ENCODE data around the gene CEP128. TPM values are rescaled to one million over a fixed set of nuclear protein-coding genes. Genes with fewer than 3 reads are reported as not detected.

Gene CEP128
- total RNA-seq, 4 donors from 2014 or later, result 13.9 to 18.1 (median 16.0) TPM

DNA sequence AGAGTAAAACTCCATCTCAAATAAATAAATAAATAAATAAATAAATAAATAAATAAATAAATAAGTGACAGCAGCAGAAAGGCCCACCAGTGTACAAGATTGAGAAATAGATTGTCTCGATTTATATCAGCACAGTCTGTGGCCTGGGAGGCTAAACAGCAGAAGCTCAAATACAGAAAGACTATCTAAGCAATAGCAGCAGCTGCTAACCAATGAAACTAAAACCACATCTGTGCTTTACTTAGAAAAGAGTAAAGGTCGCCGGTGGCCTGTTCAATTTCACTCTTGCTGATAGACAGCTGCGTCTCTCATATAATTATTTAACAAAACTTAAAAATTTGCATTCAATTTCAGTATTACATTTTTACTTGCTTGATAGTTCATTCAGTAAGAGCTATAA, 325.7 kb downstream of the CEP128 start:
- Histone ChIP-seq H3K27ac (no peak overlapping the region), H3K27me3 (no peaks in the 10 kb centered on the region), H3K4me3 (replicated peaks in 1 of 3) (no peak overlapping the region), H3K9me3 (no peaks in the 10 kb centered on the region), H3K36me3 (no peaks in the 10 kb centered on the region), H3K4me1 (no peaks in the 10 kb centered on the region)
- whole genome bisulfite sequencing, 2 donors, result 89 to 96% methylated on average over 4 of the region's 4 CpGs
- DNase-seq, result no peak
- TF ChIP-seq, protein P1, sequence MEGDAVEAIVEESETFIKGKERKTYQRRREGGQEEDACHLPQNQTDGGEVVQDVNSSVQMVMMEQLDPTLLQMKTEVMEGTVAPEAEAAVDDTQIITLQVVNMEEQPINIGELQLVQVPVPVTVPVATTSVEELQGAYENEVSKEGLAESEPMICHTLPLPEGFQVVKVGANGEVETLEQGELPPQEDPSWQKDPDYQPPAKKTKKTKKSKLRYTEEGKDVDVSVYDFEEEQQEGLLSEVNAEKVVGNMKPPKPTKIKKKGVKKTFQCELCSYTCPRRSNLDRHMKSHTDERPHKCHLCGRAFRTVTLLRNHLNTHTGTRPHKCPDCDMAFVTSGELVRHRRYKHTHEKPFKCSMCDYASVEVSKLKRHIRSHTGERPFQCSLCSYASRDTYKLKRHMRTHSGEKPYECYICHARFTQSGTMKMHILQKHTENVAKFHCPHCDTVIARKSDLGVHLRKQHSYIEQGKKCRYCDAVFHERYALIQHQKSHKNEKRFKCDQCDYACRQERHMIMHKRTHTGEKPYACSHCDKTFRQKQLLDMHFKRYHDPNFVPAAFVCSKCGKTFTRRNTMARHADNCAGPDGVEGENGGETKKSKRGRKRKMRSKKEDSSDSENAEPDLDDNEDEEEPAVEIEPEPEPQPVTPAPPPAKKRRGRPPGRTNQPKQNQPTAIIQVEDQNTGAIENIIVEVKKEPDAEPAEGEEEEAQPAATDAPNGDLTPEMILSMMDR (IDR thresholded peaks at IDR 0.05), result no peak
- no peak for TF ChIP-seq POLR2A (IDR thresholded peaks at IDR 0.05)
- intact Hi-C loops (cut with DNase I), result no loop called here

DNA sequence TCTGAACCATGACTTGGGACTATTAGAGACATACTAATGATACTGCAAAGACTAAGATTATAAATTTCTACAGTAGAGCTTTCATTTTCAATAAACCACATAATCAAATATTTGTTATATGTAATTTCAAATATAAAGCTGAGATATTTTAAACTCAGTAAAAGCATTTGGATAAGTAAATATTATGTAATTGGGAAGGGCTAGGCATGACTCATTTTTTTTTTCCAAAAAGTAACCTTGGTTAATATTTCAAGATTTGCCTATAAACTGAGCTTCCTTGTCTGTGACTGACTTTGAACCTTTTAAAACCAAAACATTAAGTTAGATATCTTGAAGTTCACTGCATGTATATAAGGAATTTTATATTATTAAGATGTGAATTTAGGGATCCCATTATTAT, 332.5 kb downstream of the CEP128 start:
- Histone ChIP-seq H3K9me3 (no peaks in the 10 kb centered on the region), H3K27me3 (no peaks in the 10 kb centered on the region), H3K4me3 (replicated peaks in 1 of 3) (no peak overlapping the region), H3K4me1 (no peaks in the 10 kb centered on the region), H3K36me3 (no peaks in the 10 kb centered on the region), H3K27ac (no peak overlapping the region)
- no peak for TF ChIP-seq POLR2A (IDR thresholded peaks at IDR 0.05)
- TF ChIP-seq, protein P1 (IDR thresholded peaks at IDR 0.05), result no peak
- intact Hi-C loops (cut with DNase I), result no loop called here
- DNase-seq, result no peak

DNA sequence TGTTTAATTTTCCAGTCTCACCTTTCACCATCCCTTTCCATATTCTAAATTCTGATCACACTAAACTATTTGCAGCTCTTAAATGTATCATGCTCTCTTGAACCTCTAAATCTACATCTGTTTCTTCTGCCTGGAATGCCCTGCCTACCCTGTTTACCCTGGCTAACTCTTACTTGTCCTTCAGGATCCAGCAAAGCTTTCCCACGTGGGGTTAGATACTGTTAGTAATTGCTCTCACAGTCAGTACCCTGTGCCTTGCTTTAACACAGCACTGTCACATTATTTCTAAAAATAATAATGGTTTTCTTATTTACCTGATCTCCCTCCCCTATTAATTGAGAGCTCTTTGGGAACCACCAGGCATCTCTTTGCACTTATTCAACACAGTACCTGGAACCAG, 333.0 kb downstream of the CEP128 start:
- H3K27me3 ChIP-seq, result no peaks in the 10 kb centered on the region
- no peak overlapping the region for H3K4me3 ChIP-seq (replicated peaks in 1 of 3)
- no peak for DNase-seq
- H3K4me1 ChIP-seq, result no peaks in the 10 kb centered on the region
- no peaks in the 10 kb centered on the region for H3K36me3 ChIP-seq
- WGBS, 2 donors, result 56 to 59% methylated on average over 1 of the region's 1 CpG
- TF ChIP-seq, protein P1 (IDR thresholded peaks at IDR 0.05), result no peak
- no peak for TF ChIP-seq POLR2A (IDR thresholded peaks at IDR 0.05)
- H3K27ac ChIP-seq, result no peak overlapping the region
- H3K9me3 ChIP-seq, result no peaks in the 10 kb centered on the region
- intact Hi-C loops (cut with DNase I), result no loop called here

DNA sequence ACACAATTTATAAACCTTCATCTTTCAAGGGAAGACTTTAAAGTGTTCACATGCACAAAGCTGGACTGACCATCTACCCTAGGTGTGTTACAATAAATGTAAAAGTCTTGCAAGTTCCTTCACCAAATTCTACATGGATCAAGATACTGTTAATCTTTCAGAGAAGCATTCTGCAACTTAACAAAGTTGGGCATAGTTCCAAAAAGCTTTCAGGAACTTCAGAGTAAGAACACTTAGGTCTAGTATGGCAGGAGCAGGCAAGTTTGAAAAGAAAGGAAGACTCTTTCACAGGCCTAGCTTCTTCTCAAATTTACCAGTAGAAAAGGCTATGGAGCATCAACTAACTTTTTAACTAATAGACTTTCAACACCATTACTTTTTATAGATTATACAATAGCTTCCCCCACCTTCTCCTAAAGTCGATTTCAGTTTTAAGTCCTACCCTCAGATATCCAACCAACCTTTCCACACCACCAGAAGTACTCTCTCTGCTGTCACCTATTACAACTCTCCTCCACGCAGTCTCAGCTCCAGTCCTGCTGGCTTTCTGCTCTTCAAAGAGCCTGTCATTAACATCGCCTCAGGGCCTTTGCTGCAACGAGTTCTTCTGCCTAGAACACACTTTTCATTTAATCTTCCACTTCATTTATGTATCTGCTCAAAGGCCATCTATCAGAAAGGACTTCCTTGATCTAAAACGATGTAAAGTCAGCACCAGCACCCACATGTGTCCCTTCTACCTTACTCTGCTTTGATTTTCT, 333.9 kb downstream of the CEP128 start:
- Histone ChIP-seq H3K4me3 (replicated peaks in 1 of 3) (no peak overlapping the region), H3K27ac (no peak overlapping the region), H3K36me3 (no peaks in the 10 kb centered on the region), H3K27me3 (no peaks in the 10 kb centered on the region), H3K9me3 (no peaks in the 10 kb centered on the region), H3K4me1 (no peaks in the 10 kb centered on the region)
- no peak for DNase-seq
- intact Hi-C loops (cut with DNase I), result no loop called here
- no peak for TF ChIP-seq POLR2A (IDR thresholded peaks at IDR 0.05)
- TF ChIP-seq, protein P1 (IDR thresholded peaks at IDR 0.05), result no peak
- 82 to 86% methylated on average over 5 of the region's 5 CpGs for WGBS, 2 donors

DNA sequence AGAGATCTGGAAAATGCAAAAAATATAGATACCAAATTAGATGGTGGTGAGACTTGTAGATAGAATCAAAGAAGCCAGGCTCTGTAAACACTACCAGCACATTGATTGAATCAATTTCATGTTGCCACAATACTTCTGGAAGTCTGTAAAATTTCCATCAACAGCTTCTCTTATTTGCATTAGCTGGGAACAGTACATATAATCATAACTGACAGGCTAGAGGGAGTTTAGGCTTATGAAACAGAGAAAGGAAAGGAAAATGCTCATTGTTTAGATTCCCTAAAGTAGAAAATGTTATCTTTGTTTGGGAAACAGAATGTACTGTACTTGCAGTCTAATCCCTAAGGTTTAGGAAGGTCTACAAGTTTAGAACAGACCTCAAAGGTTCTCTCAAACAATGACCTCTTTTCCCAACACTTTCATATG, 335.2 kb downstream of the CEP128 start:
- TF ChIP-seq, protein P1 (IDR thresholded peaks at IDR 0.05), result no peak
- TF ChIP-seq POLR2A (IDR thresholded peaks at IDR 0.05), result no peak
- H3K27ac ChIP-seq, result no peak overlapping the region
- intact Hi-C loops (cut with DNase I), result no loop called here

More for the DNA sequence above, 335.2 kb downstream of the CEP128 start:
- no peak for DNase-seq
- Histone ChIP-seq H3K9me3 (no peaks in the 10 kb centered on the region), H3K4me3 (replicated peaks in 1 of 3) (no peak overlapping the region), H3K36me3 (no peaks in the 10 kb centered on the region), H3K4me1 (no peaks in the 10 kb centered on the region), H3K27me3 (no peaks in the 10 kb centered on the region)

Data from thyroid gland (tissue), 4 donors.